ENCODE measurements around the gene RIF1.

Gene RIF1

GRCh38 chr2:151374436-151374835 is 35.3 kb upstream of the RIF1 start (continued):
- TF ChIP-seq ZNF398 (tag by site-specific recombination; IDR thresholded peaks at IDR 0.05) = no peak
- TF ChIP-seq ZNF248 (tag by site-specific recombination; IDR thresholded peaks at IDR 0.05) = no peak
- no peak for TF ChIP-seq REPIN1 (tag by site-specific recombination; IDR thresholded peaks at IDR 0.05; ENCODE audit: low read depth)
- no peak for TF ChIP-seq ZNF549 (tag by site-specific recombination; IDR thresholded peaks at IDR 0.05)
- TF ChIP-seq RBAK (tag by site-specific recombination; IDR thresholded peaks at IDR 0.05) = no peak
- TF ChIP-seq ZNF175 (tag by site-specific recombination; IDR thresholded peaks at IDR 0.05) = no peak
- no peak for TF ChIP-seq SP2 (tag by site-specific recombination; IDR thresholded peaks at IDR 0.05)

DNA sequence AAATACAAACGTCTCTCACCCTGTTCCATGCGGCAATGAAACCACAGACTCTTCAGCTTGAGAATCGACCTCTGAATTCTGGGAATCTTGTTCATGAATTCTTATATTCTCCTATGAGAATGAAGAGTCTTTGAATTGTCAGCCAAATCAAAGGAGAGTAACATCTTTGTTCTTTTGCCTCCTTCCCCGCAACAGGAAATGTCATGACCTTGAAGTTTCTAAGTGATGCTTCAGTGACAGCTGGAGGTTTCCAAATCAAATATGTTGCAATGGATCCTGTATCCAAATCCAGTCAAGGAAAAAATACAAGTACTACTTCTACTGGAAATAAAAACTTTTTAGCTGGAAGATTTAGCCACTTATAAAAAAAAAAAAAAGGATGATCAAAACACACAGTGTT is 30.5 kb upstream of the RIF1 start:
- no peak overlapping the region for H3K27ac ChIP-seq (ENCODE audit: extremely low read depth, low read depth, low read length)
- ChIA-PET CTCF (no interaction called here), POLR2A (no interaction called here)
- TF ChIP-seq ZNF169 (tag by site-specific recombination; IDR thresholded peaks at IDR 0.05) (no peak), GLIS1 (tag by site-specific recombination; IDR thresholded peaks at IDR 0.05) (no peak), ZNF433 (tag by site-specific recombination; IDR thresholded peaks at IDR 0.05; ENCODE audit: low read depth) (no peak), MZF1 (tag by site-specific recombination; IDR thresholded peaks at IDR 0.05; ENCODE audit: borderline replicate concordance) (no peak), ZNF214 (tag by site-specific recombination; IDR thresholded peaks at IDR 0.05; ENCODE audit: borderline replicate concordance) (no peak), ZNF776 (tag by site-specific recombination; IDR thresholded peaks at IDR 0.05; ENCODE audit: borderline replicate concordance) (no peak), MYNN (tag by site-specific recombination; IDR thresholded peaks at IDR 0.05; ENCODE audit: borderline replicate concordance) (no peak), ZNF157 (tag by site-specific recombination; IDR thresholded peaks at IDR 0.05) (no peak), ZNF175 (tag by site-specific recombination; IDR thresholded peaks at IDR 0.05) (no peak), ZNF473 (tag by site-specific recombination; IDR thresholded peaks at IDR 0.05) (no peak), ZNF530 (tag by site-specific recombination; IDR thresholded peaks at IDR 0.05; ENCODE audit: low read depth) (no peak), ZNF112 (tag by site-specific recombination; IDR thresholded peaks at IDR 0.05) (no peak), KLF16 (tag by site-specific recombination; IDR thresholded peaks at IDR 0.05) (no peak), ZEB2 (tag by site-specific recombination; IDR thresholded peaks at IDR 0.05) (no peak), ZNF585B (tag by site-specific recombination; IDR thresholded peaks at IDR 0.05) (no peak)
- H3K4me1 ChIP-seq (ENCODE audit: control insufficient read depth, insufficient read depth, low read length) = no peaks in the 10 kb centered on the region
- no peak overlapping the region for H3K4me3 ChIP-seq (ENCODE audit: low read depth, low read length)
- no peaks in the 10 kb centered on the region for H3K9me3 ChIP-seq (ENCODE audit: control insufficient read depth, insufficient read depth, low read depth, low read length)
- H3K36me3 ChIP-seq (ENCODE audit: control insufficient read depth in 2 of 2, insufficient read depth in 1 of 2, low read length in 2 of 2) = no peaks in the 10 kb centered on the region

DNA sequence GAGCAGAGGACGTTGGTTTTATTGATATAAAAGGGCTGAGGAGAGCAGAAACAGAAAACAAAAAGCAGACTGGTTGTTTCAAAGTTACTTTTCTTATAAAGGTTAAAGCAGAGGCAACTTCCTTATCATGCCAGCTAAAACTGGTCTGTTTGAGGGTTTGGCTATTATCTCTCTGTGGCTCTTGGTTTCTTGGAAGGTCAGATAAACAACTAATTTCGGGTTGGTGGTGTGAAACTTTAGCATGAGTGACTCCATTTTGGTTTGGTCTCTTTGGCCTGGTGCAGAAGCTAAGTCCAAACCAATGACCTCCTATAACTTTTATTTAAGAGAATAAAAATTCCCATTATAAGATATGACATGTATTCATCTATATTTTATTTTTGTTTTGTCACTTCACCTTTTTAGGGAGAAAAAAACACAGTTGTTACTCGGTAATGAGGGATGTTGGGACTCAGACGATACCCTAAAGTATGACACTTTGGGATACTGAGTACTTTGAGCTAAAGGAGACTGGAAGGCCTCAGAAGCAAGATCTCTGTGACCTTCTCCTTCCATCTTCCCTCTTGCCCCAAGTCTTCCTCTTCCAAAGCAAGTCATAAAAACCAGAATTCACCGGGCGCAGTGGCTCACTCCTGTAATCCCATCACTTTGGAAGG is 29.0 kb upstream of the RIF1 start:
- H3K36me3 ChIP-seq (ENCODE audit: control insufficient read depth in 2 of 2, insufficient read depth in 1 of 2, low read length in 2 of 2) = no peaks in the 10 kb centered on the region
- no peak overlapping the region for H3K27ac ChIP-seq (ENCODE audit: extremely low read depth, low read depth, low read length)
- ChIA-PET POLR2A (no interaction called here), CTCF (no interaction called here)
- H3K9me3 ChIP-seq (ENCODE audit: control insufficient read depth, insufficient read depth, low read depth, low read length) = no peaks in the 10 kb centered on the region
- no peak for TF ChIP-seq ZBTB7A (tag by site-specific recombination; IDR thresholded peaks at IDR 0.05; ENCODE audit: low read depth)
- TF ChIP-seq, protein P1, sequence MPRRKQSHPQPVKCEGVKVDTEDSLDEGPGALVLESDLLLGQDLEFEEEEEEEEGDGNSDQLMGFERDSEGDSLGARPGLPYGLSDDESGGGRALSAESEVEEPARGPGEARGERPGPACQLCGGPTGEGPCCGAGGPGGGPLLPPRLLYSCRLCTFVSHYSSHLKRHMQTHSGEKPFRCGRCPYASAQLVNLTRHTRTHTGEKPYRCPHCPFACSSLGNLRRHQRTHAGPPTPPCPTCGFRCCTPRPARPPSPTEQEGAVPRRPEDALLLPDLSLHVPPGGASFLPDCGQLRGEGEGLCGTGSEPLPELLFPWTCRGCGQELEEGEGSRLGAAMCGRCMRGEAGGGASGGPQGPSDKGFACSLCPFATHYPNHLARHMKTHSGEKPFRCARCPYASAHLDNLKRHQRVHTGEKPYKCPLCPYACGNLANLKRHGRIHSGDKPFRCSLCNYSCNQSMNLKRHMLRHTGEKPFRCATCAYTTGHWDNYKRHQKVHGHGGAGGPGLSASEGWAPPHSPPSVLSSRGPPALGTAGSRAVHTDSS (tag by site-specific recombination; IDR thresholded peaks at IDR 0.05) = no peak
- H3K4me3 ChIP-seq (ENCODE audit: low read depth, low read length) = no peak overlapping the region
- no peaks in the 10 kb centered on the region for H3K4me1 ChIP-seq (ENCODE audit: control insufficient read depth, insufficient read depth, low read length)

Data from HEK293 (cell line).